Measurements from ENCODE around the gene GOT1. TPM values are rescaled to one million over a fixed set of nuclear protein-coding genes. Genes with fewer than 3 reads are reported as not detected.

GOT1 gene
- total RNA-seq, 2 donors from 2014 or later = 12.3 to 14.3 TPM

- no peak overlapping the region for H3K4me3 ChIP-seq
- no peaks in the 10 kb centered on the region for H3K9me3 ChIP-seq
- H3K36me3 ChIP-seq = no peaks in the 10 kb centered on the region
- H3K27me3 ChIP-seq (replicated peaks; ENCODE audit: insufficient read depth) = no peaks in the 10 kb centered on the region
- no peak for DNase-seq (ENCODE audit: low spot score)
- TF ChIP-seq CTCF (IDR thresholded peaks at IDR 0.05) = no peak
- no peaks in the 10 kb centered on the region for H3K4me1 ChIP-seq (ENCODE audit: control insufficient read depth in 1 of 2, low read depth in 2 of 2)
- no peak for ATAC-seq (ENCODE audit: insufficient number of reproducible peaks, low FRiP score, low read depth)
- no peak overlapping the region for H3K27ac ChIP-seq
Measured at GRCh38 chr10:99387071-99387470, 43.4 kb downstream of the GOT1 start.

GRCh38 chr10:99382176-99382575 lies 48.2 kb downstream of the GOT1 start:
- TF ChIP-seq CTCF (IDR thresholded peaks at IDR 0.05) = no peak
- H3K4me3 ChIP-seq = no peak overlapping the region
- no peak overlapping the region for H3K27ac ChIP-seq
- H3K36me3 ChIP-seq = no peaks in the 10 kb centered on the region
- H3K27me3 ChIP-seq (replicated peaks; ENCODE audit: insufficient read depth) = no peaks in the 10 kb centered on the region
- H3K4me1 ChIP-seq (ENCODE audit: control insufficient read depth in 1 of 2, low read depth in 2 of 2) = no peaks in the 10 kb centered on the region
- H3K9me3 ChIP-seq = no peaks in the 10 kb centered on the region
- no peak for DNase-seq (ENCODE audit: low spot score)
- ATAC-seq (ENCODE audit: insufficient number of reproducible peaks, low FRiP score, low read depth) = no peak

- no peak for ATAC-seq (ENCODE audit: insufficient number of reproducible peaks, low FRiP score, low read depth)
- Histone ChIP-seq H3K4me3 (no peak overlapping the region), H3K4me1 (ENCODE audit: control insufficient read depth in 1 of 2, low read depth in 2 of 2) (no peaks in the 10 kb centered on the region), H3K36me3 (no peaks in the 10 kb centered on the region), H3K9me3 (no peaks in the 10 kb centered on the region), H3K27ac (no peak overlapping the region), H3K27me3 (replicated peaks; ENCODE audit: insufficient read depth) (no peaks in the 10 kb centered on the region)
- no peak for DNase-seq (ENCODE audit: low spot score)
- no peak for TF ChIP-seq CTCF (IDR thresholded peaks at IDR 0.05)
Measured at GRCh38 chr10:99375426-99375825, 55.0 kb downstream of the GOT1 start.

- Histone ChIP-seq H3K9me3 (no peaks in the 10 kb centered on the region), H3K36me3 (no peaks in the 10 kb centered on the region), H3K4me3 (no peak overlapping the region), H3K27me3 (replicated peaks; ENCODE audit: insufficient read depth) (no peaks in the 10 kb centered on the region), H3K27ac (no peak overlapping the region), H3K4me1 (ENCODE audit: control insufficient read depth in 1 of 2, low read depth in 2 of 2) (no peaks in the 10 kb centered on the region)
- TF ChIP-seq CTCF (IDR thresholded peaks at IDR 0.05) = no peak
- ATAC-seq (ENCODE audit: insufficient number of reproducible peaks, low FRiP score, low read depth) = no peak
- no peak for DNase-seq (ENCODE audit: low spot score)
Measured at GRCh38 chr10:99374972-99375371, 55.5 kb downstream of the GOT1 start.

- H3K4me1 ChIP-seq (ENCODE audit: control insufficient read depth in 1 of 2, low read depth in 2 of 2) = no peaks in the 10 kb centered on the region
- no peaks in the 10 kb centered on the region for H3K9me3 ChIP-seq
- no peak overlapping the region for H3K27ac ChIP-seq
- no peak overlapping the region for H3K4me3 ChIP-seq
- H3K36me3 ChIP-seq = no peaks in the 10 kb centered on the region
- no peaks in the 10 kb centered on the region for H3K27me3 ChIP-seq (replicated peaks; ENCODE audit: insufficient read depth)
- ATAC-seq (ENCODE audit: insufficient number of reproducible peaks, low FRiP score, low read depth) (no peak), DNase-seq (ENCODE audit: low spot score) (no peak)
- TF ChIP-seq CTCF (IDR thresholded peaks at IDR 0.05) = no peak
Measured at GRCh38 chr10:99374526-99374925, 55.9 kb downstream of the GOT1 start.
